ENCODE results near the gene DACT1.

Gene DACT1

GRCh38 chr14:58669556-58670200 lies 31.9 kb downstream of the DACT1 start:
- no peak for DNase-seq

- DNase-seq = no peak
Observed at GRCh38 chr14:58671024-58671423, 33.3 kb downstream of the DACT1 start.

GRCh38 chr14:58671436-58671835 lies 33.7 kb downstream of the DACT1 start:
- no peak for DNase-seq

- no peak for DNase-seq
Observed at GRCh38 chr14:58673722-58674121, 36.0 kb downstream of the DACT1 start.

- no peak for DNase-seq
Observed at GRCh38 chr14:58677001-58677400, 39.2 kb downstream of the DACT1 start.

- DNase-seq = no peak
Observed at GRCh38 chr14:58677517-58677916, 39.8 kb downstream of the DACT1 start.

- DNase-seq = no peak
Observed at GRCh38 chr14:58677996-58678395, 40.2 kb downstream of the DACT1 start.

- DNase-seq = no peak
Observed at GRCh38 chr14:58680698-58681097, 42.9 kb downstream of the DACT1 start.

GRCh38 chr14:58687232-58687795 lies 49.6 kb downstream of the DACT1 start:
- DNase-seq = no peak

GRCh38 chr14:58690801-58691516 lies 53.2 kb downstream of the DACT1 start:
- no peak for DNase-seq

GRCh38 chr14:58693048-58693447 lies 55.3 kb downstream of the DACT1 start:
- DNase-seq = no peak

GRCh38 chr14:58695514-58695913 lies 57.8 kb downstream of the DACT1 start:
- DNase-seq = no peak

GRCh38 chr14:58697266-58697929 lies 59.6 kb downstream of the DACT1 start:
- DNase-seq = no peak

Measured in activated gamma-delta T cell treated with Interleukin-2 at 50 U/mL for 16 hours (primary cell).